Osteoblast (primary cell): Measurements from ENCODE around the gene PAM. TPM values are rescaled to one million over a fixed set of nuclear protein-coding genes. Genes with fewer than 3 reads are reported as not detected.

Source experiments
- DNase-seq: peaks from one replicate; pipeline ENCODE4 v3.0.0; 2011; ENCODE audit warnings: low spot score, mixed read lengths; ENCODE audit not compliant: insufficient read length; ENCODE audit errors: missing footprints
- H2AFZ ChIP-seq: 2 replicates; pipeline ENCODE4 v1.6.0; 2011; ENCODE audit warnings: mild to moderate bottlenecking, low read length
- H3K27ac ChIP-seq: 2 replicates; pipeline ENCODE4 v1.5.1; 2011; ENCODE audit warnings: mild to moderate bottlenecking, low read depth, low read length, moderate library complexity
- H3K27me3 ChIP-seq: 2 replicates; pipeline ENCODE4 v1.6.0; 2012; ENCODE audit warnings: mild to moderate bottlenecking, control low read depth, inconsistent platforms, low read length, moderate library complexity; ENCODE audit not compliant: insufficient read depth
- H3K36me3 ChIP-seq: 2 replicates; pipeline ENCODE4 v1.5.1; 2011; ENCODE audit warnings: mild to moderate bottlenecking, low read length, control low read depth, moderate library complexity; ENCODE audit not compliant: insufficient read depth
- H3K4me1 ChIP-seq: 2 replicates; pipeline ENCODE4 v1.5.1; 2011; ENCODE audit warnings: mild to moderate bottlenecking, low read length, control low read depth, moderate library complexity; ENCODE audit not compliant: insufficient read depth
- H3K4me2 ChIP-seq: 2 replicates; pipeline ENCODE4 v1.6.0; 2011; ENCODE audit warnings: mild to moderate bottlenecking, low read length; ENCODE audit not compliant: insufficient read depth
- H3K4me3 ChIP-seq: fragments of 200-600 bp; sonication (generic); 3 replicates; pipeline ENCODE4 v1.5.1; 2012; ENCODE audit warnings: mild to moderate bottlenecking, low read length, inconsistent platforms; ENCODE audit not compliant: insufficient read depth
- H3K79me2 ChIP-seq: 2 replicates; pipeline ENCODE4 v1.6.0; 2012; ENCODE audit warnings: mild to moderate bottlenecking, low read length, control low read depth, inconsistent platforms; ENCODE audit not compliant: insufficient read depth
- H3K9me3 ChIP-seq: 2 replicates; pipeline ENCODE4 v1.5.1; 2011; ENCODE audit warnings: low read depth, low read length, control low read depth
- H4K20me1 ChIP-seq: 2 replicates; pipeline ENCODE4 v1.6.0; 2012; ENCODE audit warnings: mild to moderate bottlenecking, low read length, control low read depth; ENCODE audit not compliant: insufficient read depth
- CTCF ChIP-seq: IDR thresholded peaks from 2 replicates; pipeline ENCODE4 v1.5.1; 2011; ENCODE audit warnings: mild to moderate bottlenecking, low read depth, low read length, moderate library complexity; ENCODE audit errors: extremely low read depth
- total RNA-seq: library from RNA; depleted of rRNA; stranded (reverse); fragments of >200 nt; gene quantifications from 2 replicates; pipeline ENCODE4 v1.2.3, GENCODE V29; 2012

Gene PAM
- total RNA-seq, 1 donor, result 248 TPM

DNA sequence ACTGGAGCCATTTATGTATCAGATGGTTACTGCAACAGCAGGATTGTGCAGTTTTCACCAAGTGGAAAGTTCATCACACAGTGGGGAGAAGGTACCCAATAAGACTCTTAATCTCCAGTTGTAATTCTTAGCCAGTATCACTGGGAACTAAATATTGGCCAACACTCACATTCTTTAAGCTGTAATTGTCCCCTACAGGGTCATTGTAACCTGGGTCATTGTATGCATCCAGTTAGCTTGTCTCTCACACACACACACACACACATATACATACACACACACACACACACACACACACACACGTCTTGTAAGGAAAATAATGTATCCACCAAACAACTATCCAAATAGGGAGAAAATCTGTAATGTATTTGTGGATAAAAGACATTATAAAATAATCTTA, 251.8 kb downstream of the PAM start:
- DNase-seq, result no peak
- Histone ChIP-seq H2AFZ (no peak overlapping the region), H3K27ac (no peak overlapping the region), H3K27me3 (no peaks in the 10 kb centered on the region), H3K79me2 (no peaks in the 10 kb centered on the region), H3K4me3 (no peak overlapping the region), H4K20me1 (no peaks in the 10 kb centered on the region), H3K36me3 (no peaks in the 10 kb centered on the region), H3K9me3 (no peaks in the 10 kb centered on the region), H3K4me2 (no peak overlapping the region), H3K4me1 (no peaks in the 10 kb centered on the region)
- no peak for TF ChIP-seq CTCF

DNA sequence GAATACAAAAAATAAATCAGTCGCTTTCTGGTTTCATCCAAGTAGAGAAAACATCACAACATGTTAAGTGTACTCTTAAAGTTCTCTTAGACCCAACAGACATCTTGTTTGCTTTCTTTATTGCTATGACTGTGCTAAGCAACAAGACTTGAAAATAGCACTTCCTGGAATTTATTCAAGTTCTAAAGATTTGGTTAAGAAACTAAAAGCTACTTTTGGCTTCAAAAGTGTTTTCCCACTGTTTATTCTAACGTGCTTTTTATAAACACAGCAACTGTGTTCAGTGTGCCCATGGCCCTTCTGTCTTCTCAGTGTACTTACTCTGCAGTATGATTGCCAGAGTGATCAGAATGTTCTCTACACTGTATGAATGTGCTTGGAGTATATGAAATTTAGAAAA, 255.1 kb downstream of the PAM start:
- DNase-seq, result no peak
- TF ChIP-seq CTCF, result no peak
- Histone ChIP-seq H2AFZ (no peak overlapping the region), H3K9me3 (no peaks in the 10 kb centered on the region), H3K36me3 (no peaks in the 10 kb centered on the region), H3K79me2 (no peaks in the 10 kb centered on the region), H3K4me3 (no peak overlapping the region), H3K4me1 (no peaks in the 10 kb centered on the region), H3K27me3 (no peaks in the 10 kb centered on the region), H3K27ac (no peak overlapping the region), H3K4me2 (no peak overlapping the region), H4K20me1 (no peaks in the 10 kb centered on the region)

DNA sequence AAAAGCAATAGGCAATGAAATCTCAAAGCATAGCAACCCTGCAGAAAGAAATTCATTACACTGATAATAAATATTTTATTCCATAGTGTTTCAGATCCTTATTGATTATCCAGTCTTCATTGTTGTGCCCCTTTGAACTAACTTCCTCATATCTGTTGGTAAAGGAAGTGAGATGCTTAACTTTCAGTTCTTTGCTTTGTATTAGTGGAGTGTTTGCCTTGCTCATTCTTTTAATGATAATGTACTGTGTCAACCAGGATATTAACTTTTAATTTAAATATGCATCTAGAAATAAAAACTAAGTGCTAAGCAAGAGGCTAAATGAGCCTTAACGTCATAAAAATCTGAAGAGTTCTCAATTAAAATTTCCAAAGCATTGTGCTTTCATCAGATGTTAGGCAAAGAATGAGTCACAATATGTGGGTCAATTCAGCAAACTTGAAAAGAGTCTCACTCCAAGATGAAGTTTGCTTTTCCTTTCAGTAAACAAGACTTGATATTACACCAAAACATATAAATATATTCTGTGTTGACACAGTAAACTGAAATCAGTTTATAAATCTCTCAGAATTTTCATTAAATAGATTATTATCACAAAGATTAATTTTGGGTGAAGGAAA, 258.9 kb downstream of the PAM start:
- Histone ChIP-seq H3K4me1 (no peaks in the 10 kb centered on the region), H3K79me2 (no peaks in the 10 kb centered on the region), H3K4me2 (no peak overlapping the region), H2AFZ (no peak overlapping the region), H3K36me3 (no peaks in the 10 kb centered on the region), H4K20me1 (no peaks in the 10 kb centered on the region), H3K27ac (no peak overlapping the region), H3K27me3 (no peaks in the 10 kb centered on the region), H3K9me3 (no peaks in the 10 kb centered on the region), H3K4me3 (no peak overlapping the region)
- DNase-seq, result no peak
- no peak for TF ChIP-seq CTCF

- no peak for DNase-seq
- no peak for TF ChIP-seq CTCF
- Histone ChIP-seq H3K36me3 (no peaks in the 10 kb centered on the region), H3K4me1 (no peaks in the 10 kb centered on the region), H3K27ac (no peak overlapping the region), H3K79me2 (no peaks in the 10 kb centered on the region), H3K4me3 (no peak overlapping the region), H2AFZ (no peak overlapping the region), H3K27me3 (no peaks in the 10 kb centered on the region), H3K4me2 (no peak overlapping the region), H3K9me3 (no peaks in the 10 kb centered on the region), H4K20me1 (no peaks in the 10 kb centered on the region)
These were observed 259.9 kb downstream of the PAM start for GRCh38 chr5:103014983-103015382.
